Activated CD4-positive, alpha-beta memory T cell treated with anti-CD3 and anti-CD28 coated beads for 36 hours (primary cell): Measurements from ENCODE around the gene NOL9. TPM values are rescaled to one million over a fixed set of nuclear protein-coding genes. Genes with fewer than 3 reads are reported as not detected.

Experiments
- CTCF ChIA-PET: fragments of 350-600 bp; sonication (Branson Sonifier 250); formaldehyde crosslinking; loops from one replicate; lab custom pipeline; 2021; ENCODE audit warnings: antibody characterized with exemption, inconsistent platforms; lab: Charles Lee
- POLR2A ChIA-PET: fragments of 350-600 bp; sonication (Branson Sonifier 250); formaldehyde crosslinking; loops from one replicate; lab custom pipeline; 2021; ENCODE audit warnings: antibody characterized with exemption; lab: Charles Lee
- DNase-seq: peaks from one replicate; pipeline ENCODE4 v3.0.0-alpha.2; 2020
- H3K27ac Mint-ChIP-seq: one replicate; pipeline ENCODE4 v1.8.0; 2021; ENCODE audit warnings: mixed read lengths
- H3K27me3 Mint-ChIP-seq: one replicate; pipeline ENCODE4 v1.8.0; 2021; ENCODE audit warnings: mixed read lengths
- H3K36me3 Mint-ChIP-seq: one replicate; pipeline ENCODE4 v1.8.0; 2021; ENCODE audit warnings: mixed read lengths
- H3K4me1 Mint-ChIP-seq: one replicate; pipeline ENCODE4 v1.8.0; 2021; ENCODE audit warnings: low read depth, mixed read lengths
- H3K4me3 Mint-ChIP-seq: one replicate; pipeline ENCODE4 v1.8.0; 2021; ENCODE audit warnings: mild to moderate bottlenecking, mixed read lengths
- H3K9me3 Mint-ChIP-seq: one replicate; pipeline ENCODE4 v1.8.0; 2021; ENCODE audit warnings: mixed read lengths
- intact Hi-C: fragments of 100-400 bp; cut with micrococcal nuclease; formaldehyde crosslinking; loops from one replicate; pipeline ENCODE4 v1.15.1; 2023
- total RNA-seq, 2 experiments: library from RNA; stranded (reverse); gene quantifications; one replicate each; pipeline ENCODE4 v1.2.3, GENCODE V29; 2021

The NOL9 gene
- total RNA-seq, 2 experiments from 2014 or later = 29.8 to 32.5 TPM

DNA sequence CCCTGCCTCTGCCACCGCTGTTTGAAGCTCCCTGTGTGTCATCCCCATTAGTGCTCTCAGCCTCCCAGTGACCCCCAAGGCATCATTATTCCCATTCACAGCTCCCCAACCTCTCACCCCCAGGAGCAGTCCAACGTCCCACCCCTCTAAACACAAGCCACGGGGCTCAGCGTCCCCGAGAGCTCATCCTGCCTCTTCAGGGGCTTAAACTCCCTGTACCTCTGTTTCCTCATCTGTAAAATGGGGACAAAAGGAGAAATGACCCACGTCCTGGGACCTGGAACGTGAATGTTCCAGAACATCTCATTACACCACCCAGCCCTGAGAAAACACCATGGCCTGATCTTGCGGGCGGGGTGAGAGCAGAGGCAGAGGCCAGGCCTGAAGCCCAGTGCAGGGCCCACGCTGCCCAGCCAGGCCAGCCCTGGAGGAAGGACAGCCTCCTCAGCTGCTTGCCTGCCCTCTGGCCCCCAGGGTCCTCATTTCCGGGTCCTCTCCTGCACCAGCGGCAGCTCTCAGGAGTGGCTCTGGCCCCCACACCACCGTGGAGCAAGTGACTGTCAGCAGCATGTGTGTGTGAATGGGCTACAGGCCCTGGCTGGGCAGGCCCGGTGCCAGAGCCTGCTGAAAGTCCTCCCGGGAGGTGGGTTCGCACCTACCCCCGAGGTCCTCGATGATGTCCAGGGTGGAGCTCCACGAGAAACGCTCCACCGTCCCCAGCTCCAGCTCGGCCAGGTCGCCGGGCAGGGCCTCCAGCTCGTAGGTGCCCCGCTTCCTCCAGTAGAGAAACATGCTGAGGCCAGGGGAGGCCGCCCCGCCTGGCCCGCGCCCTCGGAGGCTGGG lies 48.7 kb downstream of the NOL9 start:
- no peak for DNase-seq
- Mint-ChIP-seq H3K27me3 (peaks cover 3% of the 10 kb centered on the region), H3K4me1 (no peaks in the 10 kb centered on the region), H3K27ac (no peak overlapping the region), H3K9me3 (no peaks in the 10 kb centered on the region), H3K4me3 (no peak overlapping the region), H3K36me3 (no peaks in the 10 kb centered on the region)
- intact Hi-C loops = no loop called here
- POLR2A ChIA-PET = no interaction called here
- CTCF ChIA-PET = interaction anchor here (0.8 to 1.3 kb wide), 2 partner anchors 16 to 68 kb away, joined by 3 read pairs; no protein-coding TSS in a partner anchor

DNA sequence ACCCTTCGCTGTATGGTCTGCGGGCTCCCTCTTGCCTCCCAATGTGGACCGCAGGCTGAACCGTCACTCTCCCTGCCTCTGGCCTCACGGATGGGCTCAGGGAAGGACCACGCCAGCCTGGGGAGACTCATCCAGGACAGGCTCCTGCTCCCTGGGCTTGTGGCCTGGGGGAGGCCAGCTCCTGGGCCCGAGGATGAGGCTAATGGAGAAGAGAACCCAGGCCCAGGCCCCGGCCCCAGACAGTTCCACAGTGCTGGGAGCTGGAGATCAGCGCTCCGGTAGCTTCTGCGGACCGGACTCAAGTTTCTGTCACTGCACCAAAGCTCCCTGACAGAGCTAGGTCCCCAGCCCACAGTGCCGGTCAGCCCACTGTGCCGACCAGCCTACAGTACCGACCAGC lies 49.4 kb downstream of the NOL9 start:
- DNase-seq = no peak
- ChIA-PET POLR2A (interaction anchor here (0.6 kb wide), 1 partner anchor 13 kb away, joined by 3 read pairs; the partner anchor contains the start of gene PLEKHG5), CTCF (interaction anchor here (1.3 kb wide), 1 partner anchor 67 kb away, joined by 3 read pairs; no protein-coding TSS in a partner anchor)
- Mint-ChIP-seq H3K9me3 (no peaks in the 10 kb centered on the region), H3K36me3 (no peaks in the 10 kb centered on the region), H3K4me3 (no peak overlapping the region), H3K4me1 (no peaks in the 10 kb centered on the region), H3K27ac (no peak overlapping the region), H3K27me3 (peaks cover 3% of the 10 kb centered on the region)
- intact Hi-C loops = no loop called here

DNA sequence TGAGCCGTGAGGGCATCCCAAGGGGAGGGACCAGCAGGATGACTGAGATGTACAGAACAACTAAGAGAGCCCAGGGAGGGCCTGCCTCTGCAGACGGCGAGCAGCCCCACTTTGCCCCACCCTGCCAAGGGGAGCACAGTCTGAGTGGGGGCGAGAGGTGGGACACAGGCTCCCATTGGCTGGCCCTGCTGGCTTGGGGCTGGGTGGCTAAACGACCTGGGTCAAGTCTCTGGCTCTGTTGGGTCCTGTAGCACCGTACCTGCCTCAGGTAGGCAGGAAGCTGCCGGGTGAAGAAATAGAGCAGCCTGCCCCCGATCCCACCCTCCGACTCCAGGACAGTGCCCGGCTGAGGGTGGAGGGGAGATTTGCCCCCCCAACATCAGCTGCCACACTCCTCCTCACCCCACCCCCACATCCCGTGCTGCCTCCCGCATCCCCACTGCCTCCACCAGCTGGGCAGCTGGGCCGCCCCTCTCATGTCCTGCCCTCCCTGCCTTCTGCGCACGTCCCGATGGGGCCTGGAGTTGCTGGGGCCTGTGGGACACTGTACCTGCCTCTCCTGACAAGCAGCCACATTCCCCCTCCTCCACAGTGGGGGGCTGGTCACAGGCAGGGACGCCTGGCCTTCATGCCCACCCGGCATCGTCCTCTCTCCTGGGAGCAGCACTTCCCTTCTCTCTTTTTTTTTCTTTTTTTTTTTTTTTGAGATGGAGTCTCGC lies 50.3 kb downstream of the NOL9 start:
- no peak overlapping the region for H3K4me3 Mint-ChIP-seq
- H3K36me3 Mint-ChIP-seq = no peaks in the 10 kb centered on the region
- no peak for DNase-seq
- POLR2A ChIA-PET = no interaction called here
- no peaks in the 10 kb centered on the region for H3K4me1 Mint-ChIP-seq
- no peaks in the 10 kb centered on the region for H3K9me3 Mint-ChIP-seq
- peaks cover 3% of the 10 kb centered on the region for H3K27me3 Mint-ChIP-seq
- CTCF ChIA-PET = no interaction called here
- no peak overlapping the region for H3K27ac Mint-ChIP-seq
- intact Hi-C loops = no loop called here

DNA sequence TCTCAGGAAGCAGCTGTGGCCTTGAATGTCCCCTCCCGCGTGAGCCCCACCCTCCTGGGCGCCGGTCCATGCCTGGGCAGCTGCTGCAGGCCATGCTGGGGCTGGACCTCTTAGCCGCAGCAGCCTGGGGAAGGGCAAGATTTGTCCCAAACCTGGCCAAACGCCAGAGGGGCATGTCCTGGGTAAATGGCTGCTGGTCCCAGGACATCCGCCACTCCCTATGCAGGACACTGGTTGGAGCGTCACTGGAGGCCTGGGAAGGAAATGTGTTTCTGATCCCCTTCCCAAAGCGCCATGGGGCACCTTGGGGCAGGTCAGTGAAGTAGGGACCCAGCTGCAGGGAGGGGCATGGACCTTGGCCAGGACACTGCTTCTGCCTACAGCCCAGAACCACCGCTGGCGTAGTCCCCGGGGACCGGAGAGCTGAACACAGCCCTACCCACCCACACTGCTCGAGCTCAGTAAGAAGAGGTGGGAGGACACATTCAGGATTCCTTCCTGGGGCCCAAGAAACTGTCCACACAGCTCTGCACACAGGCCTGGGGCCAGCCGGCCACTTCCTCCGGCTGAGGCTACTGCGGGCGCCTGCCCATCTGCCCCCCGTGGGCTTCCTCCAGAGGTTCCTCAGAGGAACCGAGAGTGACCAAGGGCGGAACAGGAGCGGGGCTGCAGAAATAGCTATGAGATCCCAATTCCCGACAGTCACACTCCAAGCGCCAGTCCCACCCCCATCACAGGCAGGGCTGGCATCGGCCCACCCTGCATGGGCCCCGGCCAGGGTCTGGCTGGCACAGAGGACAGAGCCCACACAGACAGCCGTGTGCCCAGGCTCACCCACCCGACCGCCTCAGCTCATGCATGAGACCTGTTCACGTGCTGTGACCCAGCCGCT lies 52.1 kb downstream of the NOL9 start:
- DNase-seq = no peak
- H3K27ac Mint-ChIP-seq = no peak overlapping the region
- CTCF ChIA-PET = interaction anchor here (0.9 to 1.5 kb wide), 3 partner anchors 12 to 16 kb away, joined by 3 to 9 read pairs (median 4); no protein-coding TSS in a partner anchor
- H3K27me3 Mint-ChIP-seq = peaks cover 3% of the 10 kb centered on the region
- H3K4me3 Mint-ChIP-seq = no peak overlapping the region
- intact Hi-C loops = no loop called here
- POLR2A ChIA-PET = no interaction called here
- peaks cover 5% of the 10 kb centered on the region for H3K4me1 Mint-ChIP-seq
- H3K36me3 Mint-ChIP-seq = no peaks in the 10 kb centered on the region
- no peaks in the 10 kb centered on the region for H3K9me3 Mint-ChIP-seq

DNA sequence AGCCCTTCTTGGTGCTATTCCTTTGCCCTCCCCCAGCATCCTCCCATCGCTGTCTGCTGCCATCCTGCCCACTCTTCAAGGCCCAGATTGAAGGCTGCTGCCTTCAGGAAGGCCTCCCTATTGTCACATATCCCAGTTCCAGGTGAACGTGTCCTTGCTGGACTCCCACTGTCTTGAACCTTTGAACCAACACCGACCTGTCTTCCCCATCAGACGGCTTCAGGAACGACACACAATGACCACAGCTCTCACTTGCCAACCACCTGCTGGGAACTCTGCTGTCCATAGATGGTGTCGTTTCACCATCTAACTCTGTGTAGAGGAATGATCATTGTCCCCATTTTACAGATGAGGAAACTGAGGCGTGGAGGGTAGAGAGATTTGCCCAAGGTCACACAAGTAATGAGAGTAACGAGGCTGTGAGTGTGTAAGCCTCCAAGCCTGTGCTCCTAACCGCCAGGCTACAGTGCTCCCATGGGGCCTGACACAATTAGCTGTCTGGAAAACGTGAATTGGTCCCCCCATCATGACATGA lies 53.0 kb downstream of the NOL9 start:
- no peak overlapping the region for H3K27ac Mint-ChIP-seq
- POLR2A ChIA-PET = no interaction called here
- CTCF ChIA-PET = interaction anchor here (0.9 to 1.5 kb wide), 2 partner anchors 11 to 15 kb away, joined by 4 to 9 read pairs; no protein-coding TSS in a partner anchor
- intact Hi-C loops = no loop called here
- no peaks in the 10 kb centered on the region for H3K36me3 Mint-ChIP-seq
- H3K9me3 Mint-ChIP-seq = no peaks in the 10 kb centered on the region
- H3K27me3 Mint-ChIP-seq = peaks cover 3% of the 10 kb centered on the region
- H3K4me3 Mint-ChIP-seq = no peak overlapping the region
- no peak for DNase-seq
- peaks cover 5% of the 10 kb centered on the region for H3K4me1 Mint-ChIP-seq

DNA sequence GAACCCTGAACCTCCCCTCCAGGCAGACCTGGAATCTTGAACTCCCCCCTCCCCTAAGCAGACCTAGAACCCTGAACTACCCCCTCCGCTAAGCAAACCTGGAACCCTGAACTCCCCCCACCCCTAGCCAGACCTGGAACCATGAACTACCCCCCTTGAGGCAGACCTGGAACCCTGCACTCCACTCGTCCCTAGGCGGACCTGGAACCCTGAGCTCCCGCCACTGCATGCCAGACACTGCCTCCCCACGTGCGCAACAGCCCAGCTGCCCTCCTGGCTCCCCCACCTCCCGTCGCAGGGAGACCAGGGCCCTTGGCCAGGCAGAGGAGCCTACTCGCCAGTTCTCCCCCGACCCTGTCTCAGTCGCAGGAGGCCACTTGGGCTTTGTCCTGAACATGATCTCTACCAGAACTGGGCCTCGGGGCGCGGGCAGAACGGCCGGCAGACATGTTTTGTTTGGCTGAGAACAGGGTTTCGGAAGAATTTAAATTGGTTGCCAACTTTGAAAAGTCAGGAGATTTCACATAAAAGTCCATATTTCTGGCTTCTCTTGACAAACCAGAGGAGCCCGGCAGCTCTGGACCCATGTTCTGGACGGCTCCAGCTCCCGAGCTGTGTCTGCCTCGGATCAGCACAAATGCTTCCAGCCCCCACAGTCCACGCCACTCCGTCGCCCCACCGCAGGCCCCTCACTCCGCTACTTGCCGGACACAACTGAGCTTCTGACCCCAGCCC lies 53.6 kb downstream of the NOL9 start:
- POLR2A ChIA-PET = no interaction called here
- H3K4me3 Mint-ChIP-seq = no peak overlapping the region
- peaks cover 3% of the 10 kb centered on the region for H3K27me3 Mint-ChIP-seq
- DNase-seq = no peak
- no peak overlapping the region for H3K27ac Mint-ChIP-seq
- H3K9me3 Mint-ChIP-seq = no peaks in the 10 kb centered on the region
- H3K4me1 Mint-ChIP-seq = peaks cover 5% of the 10 kb centered on the region
- no peaks in the 10 kb centered on the region for H3K36me3 Mint-ChIP-seq
- CTCF ChIA-PET = interaction anchor here (0.7 to 1.5 kb wide), 3 partner anchors 10 to 16 kb away, joined by 4 to 9 read pairs (median 4); no protein-coding TSS in a partner anchor
- intact Hi-C loops = no loop called here

DNA sequence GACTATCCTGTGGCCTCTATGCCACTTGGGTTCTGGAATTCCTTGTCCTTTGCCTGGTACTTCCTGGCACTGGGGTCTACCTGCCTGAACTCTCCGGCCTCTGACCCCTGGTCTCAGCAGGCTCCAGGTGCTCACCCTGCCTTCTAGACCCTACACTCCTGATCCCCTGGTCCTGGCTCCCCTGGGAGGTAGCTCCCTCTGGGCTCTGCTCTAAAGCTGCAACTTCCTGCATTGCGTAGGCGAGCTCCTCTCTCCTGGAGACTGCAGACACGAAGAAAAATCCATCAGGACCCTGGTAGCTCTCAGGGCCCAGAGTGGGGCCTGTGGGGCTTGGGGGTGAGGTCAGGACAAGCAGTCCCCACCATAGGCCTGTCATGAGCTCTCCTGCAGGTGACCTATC lies 55.0 kb downstream of the NOL9 start:
- no peak overlapping the region for H3K4me3 Mint-ChIP-seq
- intact Hi-C loops = no loop called here
- no peaks in the 10 kb centered on the region for H3K9me3 Mint-ChIP-seq
- ChIA-PET CTCF (interaction anchor here (1.0 to 1.6 kb wide), 5 partner anchors 8 to 55 kb away, joined by 3 to 4 read pairs (median 4); partner anchors contain the start of genes NOL9, PLEKHG5 and TAS1R1), POLR2A (no interaction called here)
- no peak for DNase-seq
- H3K36me3 Mint-ChIP-seq = no peaks in the 10 kb centered on the region
- H3K4me1 Mint-ChIP-seq = peaks cover 8% of the 10 kb centered on the region
- H3K27ac Mint-ChIP-seq = no peak overlapping the region
- peaks cover 3% of the 10 kb centered on the region for H3K27me3 Mint-ChIP-seq

DNA sequence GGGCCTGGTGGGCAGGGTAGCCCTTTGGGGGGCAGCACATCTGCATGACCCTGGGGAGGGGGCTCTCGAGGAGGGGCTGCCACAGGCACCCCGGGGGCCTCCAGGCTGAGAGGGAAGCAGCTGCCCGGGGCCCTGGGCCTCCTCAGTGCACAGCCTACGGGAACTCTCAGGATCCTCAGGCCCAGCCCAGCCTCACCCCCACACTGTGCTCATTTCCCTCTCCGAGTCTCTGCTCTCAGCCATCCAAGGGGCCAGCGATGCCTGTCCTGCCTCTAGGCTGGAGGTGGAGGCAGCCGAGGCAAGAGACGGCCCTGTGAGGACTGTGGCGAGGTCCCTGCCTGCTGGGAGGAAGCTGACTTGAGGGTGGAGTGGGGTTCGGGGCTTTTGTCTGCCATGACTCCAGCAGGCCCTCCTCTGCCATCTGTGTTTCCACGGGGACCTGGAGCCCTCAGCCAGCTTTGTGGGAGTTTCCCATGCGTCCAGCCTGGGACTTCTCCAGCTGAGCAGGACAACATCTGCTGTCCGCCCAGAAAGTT lies 55.7 kb downstream of the NOL9 start:
- Mint-ChIP-seq H3K4me3 (no peak overlapping the region), H3K27me3 (peaks cover 3% of the 10 kb centered on the region), H3K27ac (no peak overlapping the region), H3K36me3 (no peaks in the 10 kb centered on the region), H3K9me3 (no peaks in the 10 kb centered on the region), H3K4me1 (peaks cover 8% of the 10 kb centered on the region)
- POLR2A ChIA-PET = no interaction called here
- intact Hi-C loops = no loop called here
- no peak for DNase-seq
- CTCF ChIA-PET = interaction anchor here (1.0 to 1.6 kb wide), 5 partner anchors 8 to 56 kb away, joined by 4 read pairs; partner anchors contain the start of genes NOL9, PLEKHG5 and TAS1R1

DNA sequence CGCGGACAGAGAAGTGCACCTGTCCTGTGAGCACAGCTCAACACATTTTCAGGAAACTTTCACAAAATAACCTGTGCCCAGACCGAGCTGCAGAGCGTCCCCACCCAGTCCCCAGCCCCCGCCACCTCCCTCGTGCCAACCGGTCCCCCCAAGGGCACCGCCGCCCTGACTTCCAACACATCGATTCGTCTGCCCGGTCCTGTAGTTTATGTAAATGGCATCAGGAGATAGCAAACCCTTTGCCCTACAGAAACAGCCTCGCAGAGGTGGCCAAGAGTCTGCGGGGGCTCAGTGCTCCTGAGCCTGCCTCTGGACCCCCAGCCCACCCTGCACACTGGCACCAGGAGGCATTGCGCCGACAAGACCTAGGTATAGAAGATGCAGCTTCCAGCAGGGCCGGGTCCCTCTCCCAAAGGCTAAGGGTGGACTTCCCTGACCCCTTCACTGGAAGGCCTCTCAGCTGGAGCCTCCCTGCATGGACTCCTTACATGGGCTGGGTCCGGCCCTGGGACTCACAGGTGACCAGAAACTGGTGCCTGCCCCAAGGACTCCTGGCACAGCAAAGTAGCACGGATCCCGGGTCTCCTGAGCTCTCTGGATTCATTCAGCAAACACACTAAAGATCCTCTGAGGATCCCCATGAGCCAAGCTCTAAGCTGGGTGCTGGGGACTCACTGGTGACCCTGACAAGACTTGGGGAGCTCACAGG lies 56.3 kb downstream of the NOL9 start:
- POLR2A ChIA-PET = no interaction called here
- CTCF ChIA-PET = interaction anchor here (1.1 to 1.6 kb wide), 3 partner anchors 8 to 57 kb away, joined by 4 read pairs; partner anchors contain the start of genes NOL9 and TAS1R1
- no peaks in the 10 kb centered on the region for H3K9me3 Mint-ChIP-seq
- H3K4me3 Mint-ChIP-seq = peak overlapping the region; percentile 66
- peaks cover 3% of the 10 kb centered on the region for H3K27me3 Mint-ChIP-seq
- no peaks in the 10 kb centered on the region for H3K36me3 Mint-ChIP-seq
- intact Hi-C loops = no loop called here
- no peak overlapping the region for H3K27ac Mint-ChIP-seq
- no peak for DNase-seq
- peaks cover 12% of the 10 kb centered on the region for H3K4me1 Mint-ChIP-seq

DNA sequence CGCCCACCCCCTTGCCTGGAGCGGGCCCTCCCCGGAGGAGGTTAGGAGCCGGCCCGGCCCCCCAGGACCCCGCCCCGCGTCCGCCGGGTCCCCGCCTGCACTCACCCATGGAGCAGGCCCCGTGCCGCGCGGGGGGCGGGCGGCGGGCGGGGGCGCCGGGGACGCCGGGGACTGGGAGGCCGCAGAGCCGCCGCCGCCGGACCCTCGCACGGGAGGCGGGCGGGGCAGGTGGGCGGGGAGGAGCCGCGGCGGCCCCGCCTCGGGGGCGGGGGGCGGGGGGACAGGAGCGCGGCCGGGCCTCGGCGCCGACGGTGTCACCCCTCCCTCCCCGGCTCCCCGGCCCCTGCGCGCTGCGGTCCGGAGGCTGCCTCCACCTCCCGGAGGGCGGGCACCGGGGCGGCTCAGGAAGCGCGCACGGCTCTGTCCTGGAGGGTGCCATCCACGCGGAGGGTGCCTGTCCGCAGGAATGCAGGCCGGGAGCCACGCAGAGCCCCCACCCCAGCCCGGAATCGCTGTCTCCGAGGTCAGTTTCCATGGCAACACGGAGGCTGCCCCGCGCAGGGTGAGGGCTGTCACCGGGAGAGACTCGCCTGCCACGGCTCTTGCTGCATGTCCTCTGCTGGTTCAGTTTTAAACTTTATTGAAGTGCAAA lies 57.0 kb downstream of the NOL9 start:
- DNase-seq = peak; percentile 62
- intact Hi-C loops = no loop called here
- H3K27me3 Mint-ChIP-seq = peaks cover 3% of the 10 kb centered on the region
- no peak overlapping the region for H3K27ac Mint-ChIP-seq
- H3K36me3 Mint-ChIP-seq = no peaks in the 10 kb centered on the region
- H3K4me1 Mint-ChIP-seq = peaks cover 12% of the 10 kb centered on the region
- POLR2A ChIA-PET = no interaction called here
- CTCF ChIA-PET = interaction anchor here (1.1 to 1.6 kb wide), 2 partner anchors 7 to 57 kb away, joined by 4 read pairs; partner anchors contain the start of genes NOL9 and TAS1R1
- H3K4me3 Mint-ChIP-seq = peak overlapping the region; percentile 66
- no peaks in the 10 kb centered on the region for H3K9me3 Mint-ChIP-seq
